K562 (cell line): ENCODE measurements around the gene STEAP3. TPM values are rescaled to one million over a fixed set of nuclear protein-coding genes. Genes with fewer than 3 reads are reported as not detected.
A peak's percentile ranks its signal among the peaks of the same experiment; 100 is the strongest.

ENCODE experiments used
- CBX2 ChIP-seq: fragments of 200-600 bp; sonication (generic); IDR thresholded peaks from one replicate; pipeline ENCODE4 v1.6.1; 2012; ENCODE audit warnings: mild to moderate bottlenecking, low read length, inconsistent platforms; ENCODE audit not compliant: insufficient read depth, poor library complexity, severe bottlenecking
- CREB3 ChIP-seq: fragments of 450-650 bp; conservative IDR thresholded peaks from 2 replicates; pipeline ENCODE4 v1.6.1; 2016; ENCODE audit warnings: missing genetic modification characterization, low read depth, mild to moderate bottlenecking, missing compliant biosample characterization, moderate library complexity
- EWSR1 ChIP-seq: fragments of 450-650 bp; IDR thresholded peaks from 2 replicates; pipeline ENCODE4 v1.6.1; 2018; ENCODE audit warnings: borderline replicate concordance, mild to moderate bottlenecking, low read depth, moderate library complexity; ENCODE audit not compliant: partially characterized antibody
- GATA2 ChIP-seq: sonication (generic); formaldehyde crosslinking; IDR thresholded peaks from 2 replicates; pipeline ENCODE4 v1.4.0; 2020; ENCODE audit warnings: mild to moderate bottlenecking, missing genetic modification reagents
- GATAD2A ChIP-seq: fragments of 450-650 bp; IDR thresholded peaks from 2 replicates; pipeline ENCODE4 v1.6.1; 2017
- GTF2E2 ChIP-seq: fragments of 200-800 bp; sonication (Bioruptor generic); IDR thresholded peaks from 2 replicates; pipeline ENCODE4 v1.6.1; 2016; ENCODE audit warnings: missing genetic modification characterization, missing compliant biosample characterization
- JUND ChIP-seq, 2 experiments: IDR thresholded peaks; 2 replicates in 1 of 2; 3 replicates in 1 of 2; pipeline ENCODE4 v1.6.1; 2011; ENCODE audit warnings: borderline replicate concordance in 2 of 2, low read depth in 2 of 2, low read length in 2 of 2, improper control_type of control experiment in 1 of 2, missing biosample characterization in 1 of 2, missing genetic modification characterization in 1 of 2, missing genetic modification reagents in 1 of 2
- MYBL2 ChIP-seq, 2 experiments: fragments of 450-650 bp in 1 of 2; sonication (generic) in 1 of 2; formaldehyde crosslinking in 1 of 2; IDR thresholded peaks; 2 replicates each; pipeline versions ENCODE4 v1.6.1 to v1.8.1; 2017 to 2022; ENCODE audit warnings: borderline replicate concordance in 1 of 2, inconsistent platforms in 1 of 2, low read depth in 1 of 2, mild to moderate bottlenecking in 1 of 2, missing genetic modification reagents in 1 of 2, moderate library complexity in 1 of 2
- NEUROD1 ChIP-seq: fragments of 150-350 bp; IDR thresholded peaks from 2 replicates; pipeline ENCODE4 v1.6.1; 2014; ENCODE audit warnings: borderline replicate concordance, low read length, low read depth; ENCODE audit not compliant: partially characterized antibody
- PCBP1 ChIP-seq: fragments of 200-400 bp; formaldehyde crosslinking; IDR thresholded peaks from 2 replicates; pipeline ENCODE4 v1.6.1; 2018; ENCODE audit warnings: mild to moderate bottlenecking, low read depth, low read length; ENCODE audit not compliant: poor library complexity, severe bottlenecking
- RAD21 ChIP-seq, 2 experiments: fragments of 250-450 bp in 1 of 2; fragments of 450-650 bp in 1 of 2; sonication (Bioruptor Pico) in 1 of 2; formaldehyde crosslinking in 1 of 2; IDR thresholded peaks in 1 of 2; conservative IDR thresholded peaks in 1 of 2; 2 replicates each; pipeline versions ENCODE4 v1.4.0 to v1.8.0; 2020 to 2022; ENCODE audit warnings: mild to moderate bottlenecking in 2 of 2, moderate library complexity in 1 of 2
- SMARCA4 ChIP-seq: fragments of 450-650 bp; IDR thresholded peaks from 2 replicates; pipeline ENCODE4 v1.6.1; 2016
- ZNF140 ChIP-seq: fragments of 250-450 bp; sonication (Bioruptor Pico); IDR thresholded peaks from 2 replicates; pipeline ENCODE4 v1.8.0; 2021; ENCODE audit warnings: moderate library complexity, mild to moderate bottlenecking, inconsistent platforms
- polyA plus RNA-seq, 8 experiments: library from polyadenylated mRNA; depleted of rRNA in 4 of 8; stranded (reverse) in 5 of 8; unstranded in 3 of 8; fragments of >200 nt; fragmentation: Nextera tagmentation in 2 of 8; fragmentation: Illumina TruSeq in 1 of 8; extraction: Ambion mirVana in 2 of 8; extraction: Trizol in 1 of 8; gene quantifications; 2 replicates each; pipeline versions ENCODE4 v1.2.1 to v1.2.3, GENCODE V29; 2011 to 2014; ENCODE audit warnings: inconsistent platforms in 1 of 8, missing spikeins in 1 of 8
- total RNA-seq, 7 experiments: library from RNA; depleted of rRNA in 6 of 7; stranded (reverse); fragments of >200 nt in 6 of 7; fragmentation: Illumina TruSeq in 2 of 7; extraction: Trizol in 2 of 7; gene quantifications; 2 replicates each; pipeline versions ENCODE4 v1.2.1 to v1.2.3, GENCODE V29; 2011 to 2021; ENCODE audit warnings: low replicate concordance in 1 of 7
- TF ChIP-seq, protein P1 (sequence below), 2 experiments: fragments of 450-650 bp; IDR thresholded peaks; 2 replicates each; pipeline ENCODE4 v1.6.1; 2016
- TF ChIP-seq, protein P2 (sequence below): sonication (generic); formaldehyde crosslinking; IDR thresholded peaks from 2 replicates; pipeline ENCODE4 v1.8.0; 2022; ENCODE audit warnings: mild to moderate bottlenecking, missing genetic modification reagents, borderline replicate concordance
- TF ChIP-seq, protein P3 (sequence below): fragments of 450-650 bp; IDR thresholded peaks from 2 replicates; pipeline ENCODE4 v1.6.1; 2016; ENCODE audit warnings: low read depth, mild to moderate bottlenecking, moderate library complexity
- TF ChIP-seq, protein P4 (sequence below), 3 experiments: fragments of 200-800 bp in 1 of 3; fragments of 250-450 bp in 1 of 3; fragments of 450-650 bp in 1 of 3; sonication (Bioruptor Pico) in 1 of 3; sonication (Bioruptor generic) in 1 of 3; formaldehyde crosslinking in 1 of 3; IDR thresholded peaks; 2 replicates each; pipeline versions ENCODE4 v1.6.1 to v1.8.0; 2016 to 2022; ENCODE audit warnings: mild to moderate bottlenecking in 2 of 3, missing genetic modification characterization in 2 of 3, missing compliant biosample characterization in 1 of 3, moderate library complexity in 1 of 3

STEAP3 gene
- total and polyA plus RNA-seq, 9 of the 15 experiments (the other 6 are each of a cell fraction or from before 2014, with no cell fraction given), result 1.8 to 31.6 (median 9.0) TPM

- TF ChIP-seq MYBL2 (IDR thresholded peaks at IDR 0.05; ENCODE audit: low read depth) (no peak), MYBL2 (CRISPR knock-in tag; IDR thresholded peaks at IDR 0.05; ENCODE audit: borderline replicate concordance) (no peak), CBX2 (no peak), EWSR1 (no peak), SMARCA4 (peak; percentile 18; the same call in 1 of the 2 replicates), CREB3 (tag) (no peak), ZNF140 (CRISPR knock-in tag) (no peak), JUND (IDR thresholded peaks at IDR 0.05; ENCODE audit: borderline replicate concordance, low read depth, low read length) (no peak), JUND (tag; IDR thresholded peaks at IDR 0.05; ENCODE audit: borderline replicate concordance, low read depth, low read length) (no peak; the same call in 2 of the 3 replicates), NEUROD1 (no peak), RAD21 (CRISPR knock-in tag; conservative IDR thresholded peaks at IDR 0.05 in 1 of 2, IDR thresholded peaks at IDR 0.05 in 1 of 2) (no peak), GTF2E2 (no peak), GATA2 (CRISPR knock-in tag) (peak; percentile 56; the same call in 1 of the 2 replicates), PCBP1 (no peak), GATAD2A (no peak)
- TF ChIP-seq, protein P1, sequence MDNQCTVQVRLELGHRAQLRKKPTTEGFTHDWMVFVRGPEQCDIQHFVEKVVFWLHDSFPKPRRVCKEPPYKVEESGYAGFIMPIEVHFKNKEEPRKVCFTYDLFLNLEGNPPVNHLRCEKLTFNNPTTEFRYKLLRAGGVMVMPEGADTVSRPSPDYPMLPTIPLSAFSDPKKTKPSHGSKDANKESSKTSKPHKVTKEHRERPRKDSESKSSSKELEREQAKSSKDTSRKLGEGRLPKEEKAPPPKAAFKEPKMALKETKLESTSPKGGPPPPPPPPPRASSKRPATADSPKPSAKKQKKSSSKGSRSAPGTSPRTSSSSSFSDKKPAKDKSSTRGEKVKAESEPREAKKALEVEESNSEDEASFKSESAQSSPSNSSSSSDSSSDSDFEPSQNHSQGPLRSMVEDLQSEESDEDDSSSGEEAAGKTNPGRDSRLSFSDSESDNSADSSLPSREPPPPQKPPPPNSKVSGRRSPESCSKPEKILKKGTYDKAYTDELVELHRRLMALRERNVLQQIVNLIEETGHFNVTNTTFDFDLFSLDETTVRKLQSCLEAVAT (IDR thresholded peaks at IDR 0.05), result no peak
- TF ChIP-seq, protein P2, sequence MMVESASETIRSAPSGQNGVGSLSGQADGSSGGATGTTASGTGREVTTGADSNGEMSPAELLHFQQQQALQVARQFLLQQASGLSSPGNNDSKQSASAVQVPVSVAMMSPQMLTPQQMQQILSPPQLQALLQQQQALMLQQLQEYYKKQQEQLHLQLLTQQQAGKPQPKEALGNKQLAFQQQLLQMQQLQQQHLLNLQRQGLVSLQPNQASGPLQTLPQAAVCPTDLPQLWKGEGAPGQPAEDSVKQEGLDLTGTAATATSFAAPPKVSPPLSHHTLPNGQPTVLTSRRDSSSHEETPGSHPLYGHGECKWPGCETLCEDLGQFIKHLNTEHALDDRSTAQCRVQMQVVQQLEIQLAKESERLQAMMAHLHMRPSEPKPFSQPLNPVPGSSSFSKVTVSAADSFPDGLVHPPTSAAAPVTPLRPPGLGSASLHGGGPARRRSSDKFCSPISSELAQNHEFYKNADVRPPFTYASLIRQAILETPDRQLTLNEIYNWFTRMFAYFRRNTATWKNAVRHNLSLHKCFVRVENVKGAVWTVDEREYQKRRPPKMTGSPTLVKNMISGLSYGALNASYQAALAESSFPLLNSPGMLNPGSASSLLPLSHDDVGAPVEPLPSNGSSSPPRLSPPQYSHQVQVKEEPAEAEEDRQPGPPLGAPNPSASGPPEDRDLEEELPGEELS, result no peak
- TF ChIP-seq, protein P3, sequence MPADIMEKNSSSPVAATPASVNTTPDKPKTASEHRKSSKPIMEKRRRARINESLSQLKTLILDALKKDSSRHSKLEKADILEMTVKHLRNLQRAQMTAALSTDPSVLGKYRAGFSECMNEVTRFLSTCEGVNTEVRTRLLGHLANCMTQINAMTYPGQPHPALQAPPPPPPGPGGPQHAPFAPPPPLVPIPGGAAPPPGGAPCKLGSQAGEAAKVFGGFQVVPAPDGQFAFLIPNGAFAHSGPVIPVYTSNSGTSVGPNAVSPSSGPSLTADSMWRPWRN, result no peak
- TF ChIP-seq, protein P4, sequence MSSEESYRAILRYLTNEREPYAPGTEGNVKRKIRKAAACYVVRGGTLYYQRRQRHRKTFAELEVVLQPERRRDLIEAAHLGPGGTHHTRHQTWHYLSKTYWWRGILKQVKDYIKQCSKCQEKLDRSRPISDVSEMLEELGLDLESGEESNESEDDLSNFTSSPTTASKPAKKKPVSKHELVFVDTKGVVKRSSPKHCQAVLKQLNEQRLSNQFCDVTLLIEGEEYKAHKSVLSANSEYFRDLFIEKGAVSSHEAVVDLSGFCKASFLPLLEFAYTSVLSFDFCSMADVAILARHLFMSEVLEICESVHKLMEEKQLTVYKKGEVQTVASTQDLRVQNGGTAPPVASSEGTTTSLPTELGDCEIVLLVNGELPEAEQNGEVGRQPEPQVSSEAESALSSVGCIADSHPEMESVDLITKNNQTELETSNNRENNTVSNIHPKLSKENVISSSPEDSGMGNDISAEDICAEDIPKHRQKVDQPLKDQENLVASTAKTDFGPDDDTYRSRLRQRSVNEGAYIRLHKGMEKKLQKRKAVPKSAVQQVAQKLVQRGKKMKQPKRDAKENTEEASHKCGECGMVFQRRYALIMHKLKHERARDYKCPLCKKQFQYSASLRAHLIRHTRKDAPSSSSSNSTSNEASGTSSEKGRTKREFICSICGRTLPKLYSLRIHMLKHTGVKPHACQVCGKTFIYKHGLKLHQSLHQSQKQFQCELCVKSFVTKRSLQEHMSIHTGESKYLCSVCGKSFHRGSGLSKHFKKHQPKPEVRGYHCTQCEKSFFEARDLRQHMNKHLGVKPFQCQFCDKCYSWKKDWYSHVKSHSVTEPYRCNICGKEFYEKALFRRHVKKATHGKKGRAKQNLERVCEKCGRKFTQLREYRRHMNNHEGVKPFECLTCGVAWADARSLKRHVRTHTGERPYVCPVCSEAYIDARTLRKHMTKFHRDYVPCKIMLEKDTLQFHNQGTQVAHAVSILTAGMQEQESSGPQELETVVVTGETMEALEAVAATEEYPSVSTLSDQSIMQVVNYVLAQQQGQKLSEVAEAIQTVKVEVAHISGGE (CRISPR knock-in tag; IDR thresholded peaks at IDR 0.05), result peak in 1 of 3 experiments; percentile 48; a peak in 1 of 6 replicates
These were observed 48.1 kb upstream of the STEAP3 start (continued) for GRCh38 chr2:119175517-119175916.
